HepG2 (cell line): ENCODE measurements around the gene DSTN. TPM values are rescaled to one million over a fixed set of nuclear protein-coding genes. Genes with fewer than 3 reads are reported as not detected.

Source experiments
- BORCS8-MEF2B ChIP-seq: sonication (generic); formaldehyde crosslinking; IDR thresholded peaks from 2 replicates; pipeline ENCODE4 v1.8.0; 2022; ENCODE audit warnings: mild to moderate bottlenecking, missing genetic modification reagents
- FIP1L1 ChIP-seq: fragments of 200-400 bp; formaldehyde crosslinking; IDR thresholded peaks from 2 replicates; pipeline ENCODE4 v1.6.1; 2018; ENCODE audit warnings: low read depth, mild to moderate bottlenecking, low read length, moderate library complexity, borderline replicate concordance; ENCODE audit not compliant: insufficient read depth
- FOSL1 ChIP-seq: sonication (generic); formaldehyde crosslinking; IDR thresholded peaks from 2 replicates; pipeline ENCODE4 v1.9.0; 2021; ENCODE audit warnings: missing genetic modification reagents, borderline replicate concordance
- FOXA1 ChIP-seq, 2 experiments: fragments of 450-650 bp in 1 of 2; sonication (generic) in 1 of 2; formaldehyde crosslinking in 1 of 2; IDR thresholded peaks; 2 replicates each; pipeline versions ENCODE4 v1.4.0 to v1.6.1; 2016 to 2020; ENCODE audit warnings: missing genetic modification reagents in 1 of 2
- GMEB1 ChIP-seq: sonication (generic); formaldehyde crosslinking; IDR thresholded peaks from 2 replicates; pipeline ENCODE4 v1.5.1; 2020; ENCODE audit warnings: missing genetic modification reagents, mild to moderate bottlenecking, borderline replicate concordance
- HNF4A ChIP-seq: sonication (generic); formaldehyde crosslinking; IDR thresholded peaks from 2 replicates; pipeline ENCODE4 v1.4.0; 2020; ENCODE audit warnings: missing genetic modification reagents
- MAFG ChIP-seq: sonication (generic); formaldehyde crosslinking; IDR thresholded peaks from 2 replicates; pipeline ENCODE4 v1.5.1; 2020; ENCODE audit warnings: mild to moderate bottlenecking, missing genetic modification reagents
- MAFK ChIP-seq, 2 experiments: IDR thresholded peaks in 1 of 2; conservative IDR thresholded peaks in 1 of 2; 2 replicates each; pipeline ENCODE4 v1.6.1; 2011; ENCODE audit warnings: improper control_type of control experiment in 2 of 2, low read length in 2 of 2
- RELA ChIP-seq: sonication (generic); formaldehyde crosslinking; IDR thresholded peaks from 2 replicates; pipeline ENCODE4 v1.4.0; 2020; ENCODE audit warnings: missing genetic modification reagents
- SALL1 ChIP-seq: sonication (generic); formaldehyde crosslinking; IDR thresholded peaks from 2 replicates; pipeline ENCODE4 v1.8.0; 2022; ENCODE audit warnings: mild to moderate bottlenecking, missing genetic modification reagents
- ZBED4 ChIP-seq: sonication (generic); formaldehyde crosslinking; IDR thresholded peaks from 2 replicates; pipeline ENCODE4 v1.4.0; 2020; ENCODE audit warnings: missing genetic modification reagents, borderline replicate concordance
- ZNF121 ChIP-seq: sonication (generic); formaldehyde crosslinking; IDR thresholded peaks from 2 replicates; pipeline ENCODE4 v1.5.0; 2020; ENCODE audit warnings: mild to moderate bottlenecking, missing genetic modification reagents
- ZNF205 ChIP-seq: IDR thresholded peaks from 2 replicates; pipeline ENCODE4 v1.6.1; 2018; ENCODE audit warnings: missing biosample characterization, missing genetic modification reagents
- ZNF331 ChIP-seq: sonication (generic); formaldehyde crosslinking; IDR thresholded peaks from 2 replicates; pipeline ENCODE4 v1.4.0; 2020; ENCODE audit warnings: missing genetic modification reagents
- ZNF33B ChIP-seq: sonication (generic); formaldehyde crosslinking; IDR thresholded peaks from 2 replicates; pipeline ENCODE4 v1.5.1; 2020; ENCODE audit warnings: mild to moderate bottlenecking, missing genetic modification reagents
- ZNF670 ChIP-seq: sonication (generic); formaldehyde crosslinking; IDR thresholded peaks from 2 replicates; pipeline ENCODE4 v1.8.0; 2022; ENCODE audit warnings: mild to moderate bottlenecking, missing genetic modification reagents, borderline replicate concordance
- polyA plus RNA-seq, 8 experiments: library from polyadenylated mRNA; depleted of rRNA in 3 of 8; stranded (reverse) in 7 of 8; unstranded in 1 of 8; fragments of >200 nt; fragmentation: Illumina TruSeq in 4 of 8; extraction: Trizol in 4 of 8; gene quantifications; 2 replicates each; pipeline versions ENCODE4 v1.2.1 to v1.2.3, GENCODE V29; 2011 to 2016; ENCODE audit warnings: low read depth in 4 of 8, missing spikeins in 1 of 8, mixed read lengths in 1 of 8; ENCODE audit not compliant: insufficient read depth in 1 of 8
- total RNA-seq, 5 experiments: library from RNA; depleted of rRNA; stranded (reverse); fragments of >200 nt; fragmentation: Illumina TruSeq; extraction: Trizol; gene quantifications; 2 replicates each; pipeline ENCODE4 v1.2.3, GENCODE V29; 2016; ENCODE audit warnings: low read depth in 1 of 5
- TF ChIP-seq, protein P1 (sequence below): sonication (generic); formaldehyde crosslinking; IDR thresholded peaks from 2 replicates; pipeline ENCODE4 v1.4.0; 2020; ENCODE audit warnings: missing genetic modification reagents
- TF ChIP-seq, protein P2 (sequence below): IDR thresholded peaks from 2 replicates; pipeline ENCODE4 v1.6.1; 2018; ENCODE audit warnings: missing genetic modification reagents, mild to moderate bottlenecking, missing compliant biosample characterization
- TF ChIP-seq, protein P3 (sequence below): sonication (generic); formaldehyde crosslinking; IDR thresholded peaks from 2 replicates; pipeline ENCODE4 v1.4.0; 2020; ENCODE audit warnings: missing genetic modification reagents

DSTN gene
- total and polyA plus RNA-seq, 2 of the 13 experiments (the other 11 are each of a cell fraction or from before 2014, with no cell fraction given): 27.6 to 106 TPM

- peak; percentile 51 to 60 for TF ChIP-seq MAFK (conservative IDR thresholded peaks at IDR 0.05 in 1 of 2, IDR thresholded peaks at IDR 0.05 in 1 of 2; ENCODE audit: low read length in 2 of 2)
- TF ChIP-seq RELA (CRISPR knock-in tag): 0 out of 2 replicates have a peak, but pooled peaks have one; percentile 45
- peak; percentile 85 for TF ChIP-seq BORCS8-MEF2B
- TF ChIP-seq ZNF121 (CRISPR knock-in tag): no peak
- TF ChIP-seq HNF4A (CRISPR knock-in tag): peak; percentile 17; the same call in 1 of the 2 replicates
- TF ChIP-seq, protein P1, sequence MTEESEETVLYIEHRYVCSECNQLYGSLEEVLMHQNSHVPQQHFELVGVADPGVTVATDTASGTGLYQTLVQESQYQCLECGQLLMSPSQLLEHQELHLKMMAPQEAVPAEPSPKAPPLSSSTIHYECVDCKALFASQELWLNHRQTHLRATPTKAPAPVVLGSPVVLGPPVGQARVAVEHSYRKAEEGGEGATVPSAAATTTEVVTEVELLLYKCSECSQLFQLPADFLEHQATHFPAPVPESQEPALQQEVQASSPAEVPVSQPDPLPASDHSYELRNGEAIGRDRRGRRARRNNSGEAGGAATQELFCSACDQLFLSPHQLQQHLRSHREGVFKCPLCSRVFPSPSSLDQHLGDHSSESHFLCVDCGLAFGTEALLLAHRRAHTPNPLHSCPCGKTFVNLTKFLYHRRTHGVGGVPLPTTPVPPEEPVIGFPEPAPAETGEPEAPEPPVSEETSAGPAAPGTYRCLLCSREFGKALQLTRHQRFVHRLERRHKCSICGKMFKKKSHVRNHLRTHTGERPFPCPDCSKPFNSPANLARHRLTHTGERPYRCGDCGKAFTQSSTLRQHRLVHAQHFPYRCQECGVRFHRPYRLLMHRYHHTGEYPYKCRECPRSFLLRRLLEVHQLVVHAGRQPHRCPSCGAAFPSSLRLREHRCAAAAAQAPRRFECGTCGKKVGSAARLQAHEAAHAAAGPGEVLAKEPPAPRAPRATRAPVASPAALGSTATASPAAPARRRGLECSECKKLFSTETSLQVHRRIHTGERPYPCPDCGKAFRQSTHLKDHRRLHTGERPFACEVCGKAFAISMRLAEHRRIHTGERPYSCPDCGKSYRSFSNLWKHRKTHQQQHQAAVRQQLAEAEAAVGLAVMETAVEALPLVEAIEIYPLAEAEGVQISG (CRISPR knock-in tag): 0 out of 2 replicates have a peak, but pooled peaks have one; percentile 21
- peak; percentile 68; the same call in 1 of the 2 replicates for TF ChIP-seq ZNF205 (CRISPR knock-in tag)
- TF ChIP-seq ZBED4 (CRISPR knock-in tag): no peak
- TF ChIP-seq ZNF670 (CRISPR knock-in tag): 0 out of 2 replicates have a peak, but pooled peaks have one; percentile 61
- no peak for TF ChIP-seq ZNF33B (CRISPR knock-in tag)
- TF ChIP-seq GMEB1: no peak; the same call in 1 of the 2 replicates
- no peak for TF ChIP-seq FOXA1 (IDR thresholded peaks at IDR 0.05)
- TF ChIP-seq FOXA1 (CRISPR knock-in tag; IDR thresholded peaks at IDR 0.05): 0 out of 2 replicates have a peak, but pooled peaks have one; percentile 11
- TF ChIP-seq FOSL1 (CRISPR knock-in tag): no peak
- no peak for TF ChIP-seq MAFG (CRISPR knock-in tag)
- TF ChIP-seq ZNF331 (CRISPR knock-in tag): peak; percentile 79
- TF ChIP-seq, protein P2, sequence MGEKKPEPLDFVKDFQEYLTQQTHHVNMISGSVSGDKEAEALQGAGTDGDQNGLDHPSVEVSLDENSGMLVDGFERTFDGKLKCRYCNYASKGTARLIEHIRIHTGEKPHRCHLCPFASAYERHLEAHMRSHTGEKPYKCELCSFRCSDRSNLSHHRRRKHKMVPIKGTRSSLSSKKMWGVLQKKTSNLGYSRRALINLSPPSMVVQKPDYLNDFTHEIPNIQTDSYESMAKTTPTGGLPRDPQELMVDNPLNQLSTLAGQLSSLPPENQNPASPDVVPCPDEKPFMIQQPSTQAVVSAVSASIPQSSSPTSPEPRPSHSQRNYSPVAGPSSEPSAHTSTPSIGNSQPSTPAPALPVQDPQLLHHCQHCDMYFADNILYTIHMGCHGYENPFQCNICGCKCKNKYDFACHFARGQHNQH: peak; percentile 76
- TF ChIP-seq, protein P3, sequence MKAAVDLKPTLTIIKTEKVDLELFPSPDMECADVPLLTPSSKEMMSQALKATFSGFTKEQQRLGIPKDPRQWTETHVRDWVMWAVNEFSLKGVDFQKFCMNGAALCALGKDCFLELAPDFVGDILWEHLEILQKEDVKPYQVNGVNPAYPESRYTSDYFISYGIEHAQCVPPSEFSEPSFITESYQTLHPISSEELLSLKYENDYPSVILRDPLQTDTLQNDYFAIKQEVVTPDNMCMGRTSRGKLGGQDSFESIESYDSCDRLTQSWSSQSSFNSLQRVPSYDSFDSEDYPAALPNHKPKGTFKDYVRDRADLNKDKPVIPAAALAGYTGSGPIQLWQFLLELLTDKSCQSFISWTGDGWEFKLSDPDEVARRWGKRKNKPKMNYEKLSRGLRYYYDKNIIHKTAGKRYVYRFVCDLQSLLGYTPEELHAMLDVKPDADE (CRISPR knock-in tag): no peak
- TF ChIP-seq SALL1 (CRISPR knock-in tag): peak; percentile 64; the same call in 1 of the 2 replicates
- TF ChIP-seq FIP1L1: no peak
Measured at GRCh38 chr20:17536944-17537444, 32.9 kb upstream of the DSTN start (continued).
